Activated CD8-positive, alpha-beta T cell treated with anti-CD3 and anti-CD28 coated beads, Interleukin-2, amount 10 ng/mL, durations not matched to agents 7 days and 5 days (primary cell): ENCODE results near the gene DUSP28. TPM values are rescaled to one million over a fixed set of nuclear protein-coding genes. Genes with fewer than 3 reads are reported as not detected.

Experiments
- ATAC-seq: fragments of 150-1000 bp; cut with Tn5 transposase; one replicate; pipeline ENCODE4 v1.10.0; 2021; ENCODE audit warnings: moderate library complexity
- CTCF ChIA-PET: fragments of 350-600 bp; sonication (Branson Sonifier 250); formaldehyde crosslinking; loops from one replicate; lab custom pipeline; 2021; ENCODE audit warnings: antibody characterized with exemption; lab: Charles Lee
- POLR2A ChIA-PET: fragments of 350-600 bp; sonication (Branson Sonifier 250); formaldehyde crosslinking; loops from one replicate; lab custom pipeline; 2021; ENCODE audit warnings: antibody characterized with exemption; lab: Charles Lee
- DNase-seq: peaks from one replicate; pipeline ENCODE4 v3.0.0-alpha.2; 2020
- H3K27ac Mint-ChIP-seq: one replicate; pipeline ENCODE4 v1.8.0; 2021; ENCODE audit warnings: mild to moderate bottlenecking, mixed read lengths
- H3K27me3 Mint-ChIP-seq: one replicate; pipeline ENCODE4 v1.8.0; 2021; ENCODE audit warnings: low read depth, mixed read lengths
- H3K36me3 Mint-ChIP-seq: one replicate; pipeline ENCODE4 v1.8.0; 2021; ENCODE audit warnings: low read depth, mixed read lengths
- H3K4me1 Mint-ChIP-seq: one replicate; pipeline ENCODE4 v1.8.0; 2021; ENCODE audit warnings: low read depth, mixed read lengths
- H3K4me3 Mint-ChIP-seq: one replicate; pipeline ENCODE4 v1.8.0; 2021; ENCODE audit warnings: mild to moderate bottlenecking, mixed read lengths
- H3K9me3 Mint-ChIP-seq: one replicate; pipeline ENCODE4 v1.8.0; 2022; ENCODE audit warnings: mixed read lengths; ENCODE audit not compliant: insufficient read depth
- total RNA-seq, 2 experiments: library from RNA; stranded (reverse); gene quantifications; one replicate each; pipeline ENCODE4 v1.2.3, GENCODE V29; 2021

DUSP28 gene
- total RNA-seq, 2 experiments from 2014 or later: 6.8 to 8.1 TPM

GRCh38 chr2:240569523-240569997 is 9.4 kb downstream of the DUSP28 start:
- POLR2A ChIA-PET: interaction anchor here (0.5 to 1.5 kb wide), 7 partner anchors 8 to 440 kb away, joined by 3 to 7 read pairs (median 3); partner anchors contain the start of gene GPR35
- peak overlapping the region; percentile 87 for H3K4me3 Mint-ChIP-seq
- peaks cover 51% of the 10 kb centered on the region for H3K4me1 Mint-ChIP-seq
- CTCF ChIA-PET: interaction anchor here (0.7 to 1.7 kb wide), 5 partner anchors 10 to 55 kb away, joined by 3 to 10 read pairs (median 5); partner anchors contain the start of gene CAPN10
- no peaks in the 10 kb centered on the region for H3K9me3 Mint-ChIP-seq
- H3K27ac Mint-ChIP-seq: peak overlapping the region; percentile 75
- H3K36me3 Mint-ChIP-seq: peaks cover 26% of the 10 kb centered on the region
- DNase-seq (peak; percentile 35), ATAC-seq (no peak)
- no peaks in the 10 kb centered on the region for H3K27me3 Mint-ChIP-seq

GRCh38 chr2:240569998-240570530 is 9.9 kb downstream of the DUSP28 start:
- POLR2A ChIA-PET: interaction anchor here (0.7 to 1.3 kb wide), 2 partner anchors 9 to 440 kb away, joined by 3 to 7 read pairs; no protein-coding TSS in a partner anchor
- Mint-ChIP-seq H3K9me3 (no peaks in the 10 kb centered on the region), H3K36me3 (peaks cover 23% of the 10 kb centered on the region), H3K27me3 (no peaks in the 10 kb centered on the region), H3K27ac (peak overlapping the region; percentile 75), H3K4me3 (peak overlapping the region; percentile 87), H3K4me1 (peaks cover 46% of the 10 kb centered on the region)
- ATAC-seq: no peak
- CTCF ChIA-PET: interaction anchor here (0.7 kb wide), 1 partner anchor 10 kb away, joined by 3 read pairs; no protein-coding TSS in a partner anchor
- no peak for DNase-seq

DNA sequence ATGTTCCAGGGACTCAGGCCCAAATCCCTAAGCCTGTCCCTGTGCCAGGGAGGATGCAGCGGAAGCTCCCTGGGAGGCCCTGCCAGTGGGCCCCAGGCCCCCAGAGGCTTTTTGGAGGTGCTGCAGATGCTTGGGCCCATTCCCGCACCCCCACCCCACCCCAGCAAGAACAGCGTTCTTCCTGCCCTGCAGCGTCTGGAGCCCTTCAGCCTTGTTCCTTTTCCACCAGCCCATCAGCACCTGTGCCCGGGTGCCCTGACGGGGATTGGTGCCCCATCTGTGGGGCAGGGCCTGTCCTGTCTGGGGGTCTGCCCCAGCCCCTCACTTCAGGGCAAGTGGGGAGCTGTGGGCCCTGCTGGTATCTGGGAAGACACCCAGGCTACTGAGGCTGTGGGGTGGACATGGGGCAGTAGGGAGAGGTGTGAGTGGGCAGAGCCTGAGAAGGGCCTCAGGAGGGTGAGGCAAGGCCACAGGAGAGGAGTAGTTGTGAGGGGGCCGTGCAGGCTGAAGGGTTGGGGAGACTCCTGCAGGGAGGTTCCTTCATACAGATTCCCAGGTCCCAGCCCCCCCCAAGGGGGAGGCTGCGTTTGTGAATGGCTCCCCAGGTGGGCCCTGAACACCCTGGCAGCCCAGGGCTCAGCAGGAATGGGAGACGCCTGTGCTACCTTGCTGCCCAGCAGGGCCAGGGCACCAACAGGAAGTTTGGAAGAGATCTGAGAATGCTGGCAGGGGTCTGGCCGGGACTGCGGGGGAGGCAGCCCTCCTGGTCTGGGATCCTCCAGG is 10.6 kb downstream of the DUSP28 start:
- no peak for DNase-seq
- ChIA-PET POLR2A (no interaction called here), CTCF (interaction anchor here (0.9 kb wide), 1 partner anchor 56 kb away, joined by 3 read pairs; no protein-coding TSS in a partner anchor)
- peaks cover 25% of the 10 kb centered on the region for H3K36me3 Mint-ChIP-seq
- no peak for ATAC-seq
- peak overlapping the region; percentile 75 for H3K27ac Mint-ChIP-seq
- peak overlapping the region; percentile 87 for H3K4me3 Mint-ChIP-seq
- H3K4me1 Mint-ChIP-seq: peaks cover 40% of the 10 kb centered on the region
- no peaks in the 10 kb centered on the region for H3K27me3 Mint-ChIP-seq
- H3K9me3 Mint-ChIP-seq: no peaks in the 10 kb centered on the region

- Mint-ChIP-seq H3K36me3 (peaks cover 26% of the 10 kb centered on the region), H3K4me1 (peaks cover 36% of the 10 kb centered on the region), H3K4me3 (peak overlapping the region; percentile 87), H3K9me3 (no peaks in the 10 kb centered on the region), H3K27ac (peak overlapping the region; percentile 75), H3K27me3 (no peaks in the 10 kb centered on the region)
- ChIA-PET POLR2A (no interaction called here), CTCF (interaction anchor here (0.9 kb wide), 1 partner anchor 57 kb away, joined by 3 read pairs; no protein-coding TSS in a partner anchor)
- ATAC-seq (no peak), DNase-seq (no peak)
Measured at GRCh38 chr2:240571314-240571973, 11.3 kb downstream of the DUSP28 start.

GRCh38 chr2:240572141-240573031 is 12.2 kb downstream of the DUSP28 start:
- no peak overlapping the region for H3K27ac Mint-ChIP-seq
- ChIA-PET POLR2A (no interaction called here), CTCF (no interaction called here)
- no peaks in the 10 kb centered on the region for H3K27me3 Mint-ChIP-seq
- no peak for ATAC-seq
- H3K4me3 Mint-ChIP-seq: no peak overlapping the region
- H3K9me3 Mint-ChIP-seq: no peaks in the 10 kb centered on the region
- H3K36me3 Mint-ChIP-seq: peaks cover 28% of the 10 kb centered on the region
- H3K4me1 Mint-ChIP-seq: peaks cover 31% of the 10 kb centered on the region
- no peak for DNase-seq

DNA sequence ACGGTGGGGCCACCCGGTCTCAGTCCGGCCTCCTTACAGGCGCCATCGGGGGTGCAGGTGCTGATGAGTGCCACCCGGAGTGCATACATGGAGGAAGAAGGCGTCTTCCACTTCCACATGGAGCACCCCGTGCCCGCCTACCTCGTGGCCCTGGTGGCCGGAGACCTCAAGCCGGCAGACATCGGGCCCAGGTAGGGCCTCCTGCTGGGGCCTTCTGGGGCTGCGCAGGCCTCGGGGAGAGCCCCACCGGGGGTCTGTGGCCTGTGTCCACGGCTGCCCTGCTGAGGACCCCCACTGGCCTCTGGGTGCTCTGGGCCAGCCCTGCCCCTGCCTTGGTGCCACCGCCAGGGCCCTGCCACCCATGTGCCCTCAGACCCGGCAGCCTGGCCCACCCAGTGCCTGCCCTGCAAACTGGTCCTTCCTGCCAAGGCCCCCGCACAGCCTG is 12.9 kb downstream of the DUSP28 start:
- no peak overlapping the region for H3K27ac Mint-ChIP-seq
- H3K4me3 Mint-ChIP-seq: no peak overlapping the region
- no peak for ATAC-seq
- POLR2A ChIA-PET: no interaction called here
- H3K9me3 Mint-ChIP-seq: no peaks in the 10 kb centered on the region
- peaks cover 32% of the 10 kb centered on the region for H3K36me3 Mint-ChIP-seq
- peaks cover 27% of the 10 kb centered on the region for H3K4me1 Mint-ChIP-seq
- no peak for DNase-seq
- no peaks in the 10 kb centered on the region for H3K27me3 Mint-ChIP-seq
- CTCF ChIA-PET: interaction anchor here (1.0 to 1.1 kb wide), 3 partner anchors 14 to 59 kb away, joined by 3 to 4 read pairs (median 3); partner anchors contain the start of gene CAPN10

GRCh38 chr2:240573516-240574385 is 13.6 kb downstream of the DUSP28 start:
- no peak for ATAC-seq
- H3K27me3 Mint-ChIP-seq: no peaks in the 10 kb centered on the region
- ChIA-PET CTCF (interaction anchor here (1.0 to 1.1 kb wide), 3 partner anchors 13 to 60 kb away, joined by 3 to 4 read pairs (median 3); partner anchors contain the start of gene CAPN10), POLR2A (no interaction called here)
- H3K4me3 Mint-ChIP-seq: no peak overlapping the region
- peaks cover 29% of the 10 kb centered on the region for H3K4me1 Mint-ChIP-seq
- DNase-seq: no peak
- no peak overlapping the region for H3K27ac Mint-ChIP-seq
- no peaks in the 10 kb centered on the region for H3K9me3 Mint-ChIP-seq
- H3K36me3 Mint-ChIP-seq: peaks cover 35% of the 10 kb centered on the region

DNA sequence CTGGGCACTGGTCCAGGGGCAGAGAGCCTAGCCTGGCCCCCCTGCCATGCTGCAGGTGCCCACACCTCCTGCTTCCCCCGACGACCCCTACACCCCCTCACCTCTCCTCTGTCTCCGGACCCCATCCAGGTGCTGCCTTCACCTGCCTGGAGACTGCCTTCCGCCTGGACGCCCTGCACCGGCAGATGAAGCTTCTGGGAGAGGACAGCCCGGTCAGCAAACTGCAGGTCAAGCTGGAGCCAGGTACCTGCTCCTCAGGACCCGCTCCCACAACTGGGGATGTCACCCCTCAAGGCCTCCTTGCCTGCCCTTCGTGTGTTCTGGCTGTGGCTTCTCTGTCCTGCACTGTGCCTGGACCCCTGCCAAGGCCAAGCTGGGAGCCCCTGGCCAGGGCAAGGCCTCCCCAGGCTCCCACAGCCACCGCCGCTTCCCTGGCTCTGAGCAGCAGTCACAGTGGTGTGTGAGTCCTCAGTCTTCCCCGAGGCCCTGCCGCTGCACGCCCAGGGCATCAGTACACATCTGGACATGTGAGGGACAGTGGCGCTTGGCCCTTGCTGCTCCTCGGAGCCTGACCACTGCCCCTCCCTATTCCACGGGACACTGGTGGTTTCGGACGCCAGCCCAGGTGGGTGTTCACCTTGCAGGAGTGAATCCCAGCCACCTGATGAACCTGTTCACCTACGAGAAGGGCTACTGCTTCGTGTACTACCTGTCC is 14.4 kb downstream of the DUSP28 start:
- CTCF ChIA-PET: interaction anchor here (0.6 to 1.1 kb wide), 2 partner anchors 12 to 38 kb away, joined by 3 read pairs; partner anchors contain the start of gene CAPN10
- POLR2A ChIA-PET: no interaction called here
- no peaks in the 10 kb centered on the region for H3K27me3 Mint-ChIP-seq
- no peak for ATAC-seq
- H3K4me3 Mint-ChIP-seq: no peak overlapping the region
- no peak overlapping the region for H3K27ac Mint-ChIP-seq
- no peaks in the 10 kb centered on the region for H3K9me3 Mint-ChIP-seq
- DNase-seq: no peak
- H3K4me1 Mint-ChIP-seq: peaks cover 34% of the 10 kb centered on the region
- peaks cover 33% of the 10 kb centered on the region for H3K36me3 Mint-ChIP-seq

DNA sequence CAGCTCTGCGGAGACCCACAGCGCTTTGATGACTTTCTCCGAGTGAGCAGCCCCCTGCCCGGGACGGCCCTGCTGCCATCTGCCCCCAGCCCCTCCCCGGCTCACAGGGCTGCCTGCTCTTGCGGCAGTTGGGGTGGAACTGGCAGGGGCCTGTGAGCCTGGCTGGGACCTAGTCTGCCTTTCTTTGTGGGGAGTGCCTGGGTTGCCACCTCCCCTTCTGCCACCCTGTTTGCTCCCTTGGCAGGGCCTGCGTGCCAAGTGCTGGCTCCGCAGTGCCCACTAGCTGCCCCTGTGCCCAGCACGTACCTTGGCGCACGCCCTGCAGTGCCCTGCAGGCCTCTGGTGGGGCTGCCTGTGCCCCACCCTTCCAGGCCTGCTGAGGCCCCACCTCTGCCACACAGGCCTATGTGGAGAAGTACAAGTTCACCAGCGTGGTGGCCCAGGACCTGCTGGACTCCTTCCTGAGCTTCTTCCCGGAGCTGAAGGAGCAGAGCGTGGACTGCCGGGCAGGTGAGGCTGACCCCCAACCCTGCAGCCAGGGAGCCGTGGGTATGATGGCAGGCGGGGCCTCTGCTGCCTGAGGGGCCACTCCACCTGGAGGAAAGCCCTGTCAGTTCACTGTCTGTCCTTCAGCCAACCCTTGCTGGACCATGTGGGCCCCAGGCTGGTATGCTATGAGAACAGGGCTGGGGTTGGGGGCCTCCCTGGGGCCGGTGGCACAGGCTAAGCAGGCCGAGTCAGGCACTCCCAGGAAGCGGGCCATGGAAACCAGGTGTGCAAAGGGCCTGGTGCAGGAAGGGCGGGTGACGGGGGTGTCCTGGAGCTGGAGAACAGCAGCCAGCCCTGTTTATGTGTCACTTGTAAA is 15.2 kb downstream of the DUSP28 start:
- Mint-ChIP-seq H3K9me3 (no peaks in the 10 kb centered on the region), H3K36me3 (peaks cover 35% of the 10 kb centered on the region), H3K27ac (no peak overlapping the region), H3K27me3 (no peaks in the 10 kb centered on the region), H3K4me1 (peaks cover 34% of the 10 kb centered on the region), H3K4me3 (no peak overlapping the region)
- CTCF ChIA-PET: interaction anchor here (0.6 kb wide), 2 partner anchors 37 to 44 kb away, joined by 3 read pairs; no protein-coding TSS in a partner anchor
- ATAC-seq (no peak), DNase-seq (no peak)
- POLR2A ChIA-PET: no interaction called here
